GM12801 (cell line): ENCODE results near the gene KLC1.

Source experiments
- TF ChIP-seq, protein P1 (sequence below): IDR thresholded peaks from one replicate; pipeline ENCODE4 v1.5.1; 2011; ENCODE audit warnings: control low read depth; ENCODE audit not compliant: insufficient read length; ENCODE audit errors: extremely low read depth

Gene KLC1

DNA sequence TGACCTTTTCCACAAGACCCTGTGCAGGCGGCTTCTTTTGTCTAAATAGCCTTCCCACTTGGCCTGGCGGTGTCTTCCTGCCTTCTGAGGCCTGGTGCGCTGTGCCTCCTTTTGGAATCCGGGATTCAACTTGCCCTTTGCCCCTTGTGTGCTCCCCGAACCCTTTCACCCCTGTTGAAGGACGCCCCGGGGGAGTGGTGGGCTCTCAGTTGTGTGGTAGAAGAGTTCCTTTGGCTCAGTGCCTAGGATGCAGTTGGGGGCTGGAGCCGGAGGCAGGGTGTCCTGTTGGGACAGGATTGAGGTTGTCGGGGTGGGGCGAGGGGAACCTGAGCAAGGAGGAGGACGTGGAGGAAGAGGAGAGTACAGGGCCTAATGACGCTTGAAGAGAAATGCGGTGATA, 34.5 kb downstream of the KLC1 start:
- TF ChIP-seq, protein P1, sequence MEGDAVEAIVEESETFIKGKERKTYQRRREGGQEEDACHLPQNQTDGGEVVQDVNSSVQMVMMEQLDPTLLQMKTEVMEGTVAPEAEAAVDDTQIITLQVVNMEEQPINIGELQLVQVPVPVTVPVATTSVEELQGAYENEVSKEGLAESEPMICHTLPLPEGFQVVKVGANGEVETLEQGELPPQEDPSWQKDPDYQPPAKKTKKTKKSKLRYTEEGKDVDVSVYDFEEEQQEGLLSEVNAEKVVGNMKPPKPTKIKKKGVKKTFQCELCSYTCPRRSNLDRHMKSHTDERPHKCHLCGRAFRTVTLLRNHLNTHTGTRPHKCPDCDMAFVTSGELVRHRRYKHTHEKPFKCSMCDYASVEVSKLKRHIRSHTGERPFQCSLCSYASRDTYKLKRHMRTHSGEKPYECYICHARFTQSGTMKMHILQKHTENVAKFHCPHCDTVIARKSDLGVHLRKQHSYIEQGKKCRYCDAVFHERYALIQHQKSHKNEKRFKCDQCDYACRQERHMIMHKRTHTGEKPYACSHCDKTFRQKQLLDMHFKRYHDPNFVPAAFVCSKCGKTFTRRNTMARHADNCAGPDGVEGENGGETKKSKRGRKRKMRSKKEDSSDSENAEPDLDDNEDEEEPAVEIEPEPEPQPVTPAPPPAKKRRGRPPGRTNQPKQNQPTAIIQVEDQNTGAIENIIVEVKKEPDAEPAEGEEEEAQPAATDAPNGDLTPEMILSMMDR = no peak

DNA sequence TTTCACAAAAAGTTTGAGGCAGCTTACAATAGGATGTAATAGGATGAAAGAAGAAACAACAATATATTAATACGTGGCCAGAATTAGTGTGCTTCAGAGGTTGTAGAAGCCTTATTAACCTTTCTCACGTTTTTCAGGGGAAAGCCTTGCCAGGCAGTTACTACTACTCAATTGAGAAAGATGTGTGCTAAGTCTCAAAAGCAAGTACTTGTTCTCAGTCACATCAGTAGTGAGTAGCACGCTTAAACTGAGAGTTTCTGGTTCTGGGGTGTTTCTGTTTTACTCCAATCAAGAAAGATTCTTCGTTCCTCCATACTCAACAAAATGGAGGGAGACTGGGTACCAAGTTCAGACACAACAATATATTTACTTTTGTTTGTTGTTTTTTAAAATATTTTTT, 38.7 kb downstream of the KLC1 start:
- TF ChIP-seq, protein P1 = no peak

DNA sequence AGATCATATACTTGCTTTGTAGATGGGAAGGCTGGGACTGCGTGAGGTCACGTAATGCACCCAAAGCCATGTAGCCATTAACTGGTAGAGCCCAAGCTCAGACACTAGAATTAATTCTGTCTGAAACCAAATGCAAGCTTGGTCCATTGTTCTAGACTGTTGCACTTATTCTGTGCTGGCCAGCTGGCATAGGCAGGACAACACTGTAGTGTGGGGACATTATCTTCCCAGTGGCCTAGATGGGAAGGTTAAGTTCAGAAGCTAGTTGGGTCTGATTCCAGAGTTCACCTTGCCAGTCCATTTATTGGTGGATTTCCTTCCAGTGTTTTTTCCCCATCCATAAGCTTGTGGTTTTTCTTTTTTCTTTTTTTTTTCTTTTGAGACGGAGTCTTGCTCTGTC, 39.1 kb downstream of the KLC1 start:
- TF ChIP-seq, protein P1 = no peak

GRCh38 chr14:103669370-103669769, 40.4 kb downstream of the KLC1 start:
- TF ChIP-seq, protein P1 = no peak

GRCh38 chr14:103671911-103672310, 42.9 kb downstream of the KLC1 start:
- TF ChIP-seq, protein P1 = no peak

DNA sequence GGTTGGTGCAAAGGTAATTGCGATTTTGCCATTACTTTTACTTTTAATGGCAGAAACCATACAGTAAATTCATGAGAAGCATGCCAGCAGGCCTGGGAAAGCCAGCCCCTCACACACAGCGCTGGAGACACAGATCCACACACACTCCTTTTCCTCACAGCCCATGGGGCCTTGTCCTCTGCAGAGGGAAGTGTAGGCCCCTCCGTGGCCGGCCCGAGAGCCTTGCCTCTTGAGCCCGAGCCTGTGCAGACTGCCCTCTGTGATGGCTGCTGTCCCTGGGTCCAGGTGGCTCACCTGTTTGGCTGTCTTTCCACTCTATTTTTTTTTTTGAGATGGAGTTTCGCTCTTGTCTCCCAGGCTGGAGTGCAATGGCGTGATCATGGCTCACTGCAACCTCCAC, 46.9 kb downstream of the KLC1 start:
- TF ChIP-seq, protein P1 = no peak

- TF ChIP-seq, protein P1 = no peak
Observed at GRCh38 chr14:103676881-103677675, 48.1 kb downstream of the KLC1 start.
